PC-3 (cell line): ENCODE data around the gene RNF17.

Experiments
- EZH2 ChIP-seq: fragments of 300-600 bp; sonication (generic); IDR thresholded peaks from one replicate; pipeline ENCODE4 v1.6.1; 2017; ENCODE audit warnings: antibody characterized with exemption, mild to moderate bottlenecking, low read length; ENCODE audit not compliant: unreplicated experiment
- EZH2phosphoT487 ChIP-seq: fragments of 300-600 bp; sonication (generic); IDR thresholded peaks from 2 replicates; pipeline ENCODE4 v1.6.1; 2018; ENCODE audit warnings: mild to moderate bottlenecking, antibody characterized with exemption, low read length, borderline replicate concordance
- TF ChIP-seq, protein P1 (sequence below): fragments of 300-600 bp; sonication (generic); conservative IDR thresholded peaks from 2 replicates; pipeline ENCODE4 v1.5.1; 2017; ENCODE audit warnings: antibody characterized with exemption, low read depth, mild to moderate bottlenecking, low read length

DNA sequence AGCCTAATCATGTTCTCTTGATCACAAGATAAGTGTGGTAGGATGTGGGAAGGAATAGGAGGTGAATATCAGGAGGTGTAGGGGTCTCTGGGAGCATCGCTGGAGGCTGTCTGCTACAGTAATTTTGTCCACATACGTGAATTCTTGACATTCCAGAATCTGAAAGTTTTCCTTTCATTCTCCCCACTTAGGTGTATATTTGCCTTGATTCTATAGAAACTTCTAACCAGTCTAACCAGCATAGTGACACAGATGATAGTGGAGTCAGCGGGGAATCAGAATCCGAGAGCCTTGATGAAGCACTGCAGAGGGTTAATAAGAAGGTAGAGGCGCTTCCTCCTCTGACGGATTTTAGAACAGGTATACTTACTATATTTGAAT lies 106.4 kb downstream of the RNF17 start:
- TF ChIP-seq, protein P1, sequence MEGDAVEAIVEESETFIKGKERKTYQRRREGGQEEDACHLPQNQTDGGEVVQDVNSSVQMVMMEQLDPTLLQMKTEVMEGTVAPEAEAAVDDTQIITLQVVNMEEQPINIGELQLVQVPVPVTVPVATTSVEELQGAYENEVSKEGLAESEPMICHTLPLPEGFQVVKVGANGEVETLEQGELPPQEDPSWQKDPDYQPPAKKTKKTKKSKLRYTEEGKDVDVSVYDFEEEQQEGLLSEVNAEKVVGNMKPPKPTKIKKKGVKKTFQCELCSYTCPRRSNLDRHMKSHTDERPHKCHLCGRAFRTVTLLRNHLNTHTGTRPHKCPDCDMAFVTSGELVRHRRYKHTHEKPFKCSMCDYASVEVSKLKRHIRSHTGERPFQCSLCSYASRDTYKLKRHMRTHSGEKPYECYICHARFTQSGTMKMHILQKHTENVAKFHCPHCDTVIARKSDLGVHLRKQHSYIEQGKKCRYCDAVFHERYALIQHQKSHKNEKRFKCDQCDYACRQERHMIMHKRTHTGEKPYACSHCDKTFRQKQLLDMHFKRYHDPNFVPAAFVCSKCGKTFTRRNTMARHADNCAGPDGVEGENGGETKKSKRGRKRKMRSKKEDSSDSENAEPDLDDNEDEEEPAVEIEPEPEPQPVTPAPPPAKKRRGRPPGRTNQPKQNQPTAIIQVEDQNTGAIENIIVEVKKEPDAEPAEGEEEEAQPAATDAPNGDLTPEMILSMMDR: no peak
- no peak for TF ChIP-seq EZH2
- no peak for TF ChIP-seq EZH2phosphoT487
